ENCODE results near the gene PDPK1.
"Not testable (repeated sequence)": the region's sequence is repeated elsewhere in the genome, so short reads cannot be mapped to it uniquely, and the experiment has no call there.

DNA sequence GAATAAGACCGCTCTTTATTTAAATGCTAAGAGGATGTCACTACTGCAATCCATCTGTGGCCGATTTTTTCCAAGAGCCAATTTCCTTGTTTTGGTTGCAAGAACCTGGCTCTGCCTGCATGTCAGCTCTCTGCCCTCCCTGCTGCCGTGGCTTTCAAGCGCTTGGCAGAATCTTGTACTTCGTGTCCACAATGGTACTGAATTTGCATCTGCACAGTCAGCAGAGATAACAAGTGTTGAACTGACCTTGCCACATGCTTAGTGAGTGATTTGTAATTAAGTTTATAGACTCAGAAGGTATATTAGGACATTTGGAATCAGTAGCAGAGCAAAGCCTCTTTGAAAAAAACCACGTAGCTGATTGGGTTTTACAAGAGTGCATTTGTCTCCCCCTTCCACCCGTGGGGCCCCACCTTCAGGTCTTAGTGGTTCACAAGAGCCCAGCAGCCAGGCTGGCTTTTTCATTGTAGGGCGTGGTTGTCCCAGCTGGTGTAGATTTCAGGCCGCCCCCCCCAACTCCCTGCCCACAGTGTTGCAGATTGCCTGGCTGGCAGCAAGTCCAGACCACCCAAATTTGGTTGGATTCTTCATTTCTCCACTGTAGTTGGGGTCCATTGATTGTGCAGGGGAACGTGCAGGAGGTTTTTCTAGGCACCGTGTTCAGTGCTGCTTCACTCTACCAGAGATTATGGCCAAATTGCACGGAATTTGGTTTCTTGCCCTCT lies 63.6 kb downstream of the PDPK1 start:
- not testable (repeated sequence) for TF ChIP-seq POLR2A, CTCF (IDR thresholded peaks at IDR 0.05)

All from gastroesophageal sphincter (tissue), 3 donors.